Measurements from ENCODE around the gene MED1. TPM values are rescaled to one million over a fixed set of nuclear protein-coding genes. Genes with fewer than 3 reads are reported as not detected.
"Not testable (repeated sequence)": the region's sequence is repeated elsewhere in the genome, so short reads cannot be mapped to it uniquely, and the experiment has no call there.

Gene MED1
- total RNA-seq, 2 experiments from 2014 or later: 51.8 to 55.0 TPM

- peaks cover 15% of the 10 kb centered on the region for H3K36me3 Mint-ChIP-seq
- no peaks in the 10 kb centered on the region for H3K27me3 Mint-ChIP-seq
- POLR2A ChIA-PET: interaction anchor here (0.7 to 5.1 kb wide), 15 partner anchors 10 to 560 kb away, joined by 3 to 122 read pairs (median 3); partner anchors contain the start of genes FBXL20, MED1, ORMDL3 and PSMD3
- ATAC-seq (ENCODE audit: low read depth) (peak; percentile 11), DNase-seq (no peak)
- H3K4me3 Mint-ChIP-seq: peak overlapping the region; percentile 96
- no peaks in the 10 kb centered on the region for H3K9me3 Mint-ChIP-seq
- peak overlapping the region; percentile 99 for H3K27ac Mint-ChIP-seq
- H3K4me1 Mint-ChIP-seq: peaks cover 28% of the 10 kb centered on the region
Measured at GRCh38 chr17:39461926-39462569, 11.0 kb upstream of the MED1 start.

- peak within 1 kb of the TSS; percentile 96 for H3K4me3 Mint-ChIP-seq
- peaks cover 13% of the 10 kb centered on the region for H3K36me3 Mint-ChIP-seq
- ATAC-seq (ENCODE audit: low read depth): peak; percentile 85
- peak; percentile 90 for DNase-seq
- H3K9me3 Mint-ChIP-seq: no peaks in the 10 kb centered on the region
- H3K4me1 Mint-ChIP-seq: peaks cover 26% of the 10 kb centered on the region
- H3K27me3 Mint-ChIP-seq: no peaks in the 10 kb centered on the region
- H3K27ac Mint-ChIP-seq: peak within 1 kb of the TSS; percentile 99
- POLR2A ChIA-PET: interaction anchor here (0.6 to 5.1 kb wide), 17 partner anchors 10 to 560 kb away, joined by 3 to 122 read pairs (median 3); partner anchors contain the start of genes FBXL20, MED1, ORMDL3 and PSMD3
Measured at GRCh38 chr17:39461113-39461925, 10.3 kb upstream of the MED1 start, which contains the start of gene CDK12. Gene CDK12 (plus strand): TSS chr17:39461486. CDS start chr17:39462072, 586 bp downstream.

- Mint-ChIP-seq H3K36me3 (no peaks in the 10 kb centered on the region), H3K4me1 (peaks cover 5% of the 10 kb centered on the region), H3K4me3 (no peak overlapping the region), H3K27me3 (no peaks in the 10 kb centered on the region), H3K9me3 (no peaks in the 10 kb centered on the region), H3K27ac (no peak overlapping the region)
- POLR2A ChIA-PET: no interaction called here
- ATAC-seq (ENCODE audit: low read depth) (no peak), DNase-seq (no peak)
Measured at GRCh38 chr17:39455919-39456318, 4.9 kb upstream of the MED1 start.

GRCh38 chr17:39450051-39450450, 1.0 kb downstream of the MED1 start:
- Mint-ChIP-seq H3K27me3 (no peaks in the 10 kb centered on the region), H3K36me3 (peaks cover 5% of the 10 kb centered on the region), H3K9me3 (no peaks in the 10 kb centered on the region), H3K27ac (no peak overlapping the region), H3K4me1 (peaks cover 9% of the 10 kb centered on the region), H3K4me3 (peak overlapping the region; percentile 98)
- DNase-seq: no peak
- no peak for ATAC-seq (ENCODE audit: low read depth)
- POLR2A ChIA-PET: interaction anchor here (1.5 to 3.9 kb wide), 2 partner anchors 13 to 48 kb away, joined by 7 to 122 read pairs; partner anchors contain the start of genes CDK12 and FBXL20

- H3K27ac Mint-ChIP-seq: no peak overlapping the region
- peaks cover 9% of the 10 kb centered on the region for H3K4me1 Mint-ChIP-seq
- ATAC-seq (ENCODE audit: low read depth) (no peak), DNase-seq (no peak)
- POLR2A ChIA-PET: interaction anchor here (1.4 kb wide), 1 partner anchor 13 kb away, joined by 7 read pairs; the partner anchor contains the start of gene CDK12
- peaks cover 13% of the 10 kb centered on the region for H3K36me3 Mint-ChIP-seq
- no peak overlapping the region for H3K4me3 Mint-ChIP-seq
- no peaks in the 10 kb centered on the region for H3K27me3 Mint-ChIP-seq
- H3K9me3 Mint-ChIP-seq: no peaks in the 10 kb centered on the region
Measured at GRCh38 chr17:39447561-39447960, 3.5 kb downstream of the MED1 start.

- DNase-seq: no peak
- Mint-ChIP-seq H3K4me3 (no peak overlapping the region), H3K9me3 (no peaks in the 10 kb centered on the region), H3K27me3 (no peaks in the 10 kb centered on the region), H3K4me1 (peaks cover 5% of the 10 kb centered on the region), H3K27ac (no peak overlapping the region), H3K36me3 (peaks cover 34% of the 10 kb centered on the region)
- POLR2A ChIA-PET: no interaction called here
- no peak for ATAC-seq (ENCODE audit: low read depth)
Measured at GRCh38 chr17:39443326-39443725, 7.7 kb downstream of the MED1 start.

- Mint-ChIP-seq H3K36me3 (peaks cover 29% of the 10 kb centered on the region), H3K27ac (peak overlapping the region; percentile 34)
- H3K27me3 Mint-ChIP-seq; H3K4me3 Mint-ChIP-seq; H3K4me1 Mint-ChIP-seq; DNase-seq; ATAC-seq (ENCODE audit: low read depth); H3K9me3 Mint-ChIP-seq: not testable (repeated sequence)
- POLR2A ChIA-PET: interaction anchor here (0.8 kb wide), 1 partner anchor 9 kb away, joined by 4 read pairs; no protein-coding TSS in a partner anchor
Measured at GRCh38 chr17:39439868-39440267, 11.2 kb downstream of the MED1 start.

GRCh38 chr17:39429600-39429999, 21.5 kb downstream of the MED1 start:
- POLR2A ChIA-PET: interaction anchor here (0.7 kb wide), 1 partner anchor 442 kb away, joined by 3 read pairs; no protein-coding TSS in a partner anchor
- no peaks in the 10 kb centered on the region for H3K27me3 Mint-ChIP-seq
- no peaks in the 10 kb centered on the region for H3K4me1 Mint-ChIP-seq
- DNase-seq: no peak
- peaks cover 16% of the 10 kb centered on the region for H3K36me3 Mint-ChIP-seq
- H3K9me3 Mint-ChIP-seq: no peaks in the 10 kb centered on the region
- ATAC-seq (ENCODE audit: low read depth): no peak
- H3K4me3 Mint-ChIP-seq: no peak overlapping the region
- H3K27ac Mint-ChIP-seq: no peak overlapping the region

- H3K4me3 Mint-ChIP-seq: no peak overlapping the region
- no peak overlapping the region for H3K27ac Mint-ChIP-seq
Measured at GRCh38 chr17:39416141-39416540, 34.9 kb downstream of the MED1 start.

GRCh38 chr17:39410279-39410678, 40.8 kb downstream of the MED1 start:
- Mint-ChIP-seq H3K4me3 (no peak overlapping the region), H3K36me3 (peaks cover 12% of the 10 kb centered on the region), H3K27me3 (no peaks in the 10 kb centered on the region), H3K4me1 (peaks cover 13% of the 10 kb centered on the region), H3K27ac (no peak overlapping the region), H3K9me3 (no peaks in the 10 kb centered on the region)
- POLR2A ChIA-PET: no interaction called here
- ATAC-seq (ENCODE audit: low read depth): no peak
- DNase-seq: no peak

More at GRCh38 chr17:39416141-39416540, 34.9 kb downstream of the MED1 start:
- Mint-ChIP-seq H3K4me1 (no peaks in the 10 kb centered on the region), H3K9me3 (no peaks in the 10 kb centered on the region), H3K27me3 (no peaks in the 10 kb centered on the region), H3K36me3 (peaks cover 19% of the 10 kb centered on the region)
- ATAC-seq (ENCODE audit: low read depth) (no peak), DNase-seq (no peak)
- POLR2A ChIA-PET: no interaction called here

GRCh38 chr17:39408360-39408759, 42.7 kb downstream of the MED1 start:
- Mint-ChIP-seq H3K27me3 (no peaks in the 10 kb centered on the region), H3K4me1 (peaks cover 17% of the 10 kb centered on the region), H3K9me3 (no peaks in the 10 kb centered on the region), H3K4me3 (no peak overlapping the region), H3K27ac (no peak overlapping the region), H3K36me3 (peaks cover 6% of the 10 kb centered on the region)
- ATAC-seq (ENCODE audit: low read depth): no peak
- POLR2A ChIA-PET: no interaction called here
- DNase-seq: no peak

GRCh38 chr17:39406951-39407350, 44.1 kb downstream of the MED1 start:
- Mint-ChIP-seq H3K4me3 (no peak overlapping the region), H3K9me3 (no peaks in the 10 kb centered on the region), H3K36me3 (peaks cover 8% of the 10 kb centered on the region), H3K4me1 (peaks cover 18% of the 10 kb centered on the region), H3K27me3 (no peaks in the 10 kb centered on the region), H3K27ac (no peak overlapping the region)
- POLR2A ChIA-PET: no interaction called here
- DNase-seq (no peak), ATAC-seq (ENCODE audit: low read depth) (no peak)

- Mint-ChIP-seq H3K4me1 (peaks cover 23% of the 10 kb centered on the region), H3K36me3 (peaks cover 8% of the 10 kb centered on the region), H3K9me3 (no peaks in the 10 kb centered on the region)
Measured at GRCh38 chr17:39405436-39405835, 45.6 kb downstream of the MED1 start.

More at GRCh38 chr17:39405436-39405835, 45.6 kb downstream of the MED1 start:
- no peak for ATAC-seq (ENCODE audit: low read depth)
- Mint-ChIP-seq H3K4me3 (no peak overlapping the region), H3K27me3 (no peaks in the 10 kb centered on the region), H3K27ac (peak overlapping the region; percentile 65)
- no peak for DNase-seq
- POLR2A ChIA-PET: no interaction called here

Measured in activated naive CD8-positive, alpha-beta T cell treated with anti-CD3 and anti-CD28 coated beads, Interleukin-2, amount 10 ng/mL, durations not matched to agents 7 days and 5 days (primary cell).